PC-3 (cell line): ENCODE data around the gene SMARCD1.
A peak's percentile ranks its signal among the peaks of the same experiment; 100 is the strongest.

Source experiments
- CTCF ChIP-seq: fragments of 300-600 bp; sonication (generic); conservative IDR thresholded peaks from 2 replicates; pipeline ENCODE4 v1.5.1; 2017; ENCODE audit warnings: antibody characterized with exemption, low read depth, mild to moderate bottlenecking, low read length
- EZH2phosphoT487 ChIP-seq: fragments of 300-600 bp; sonication (generic); IDR thresholded peaks from 2 replicates; pipeline ENCODE4 v1.6.1; 2018; ENCODE audit warnings: mild to moderate bottlenecking, antibody characterized with exemption, low read length, borderline replicate concordance

DNA sequence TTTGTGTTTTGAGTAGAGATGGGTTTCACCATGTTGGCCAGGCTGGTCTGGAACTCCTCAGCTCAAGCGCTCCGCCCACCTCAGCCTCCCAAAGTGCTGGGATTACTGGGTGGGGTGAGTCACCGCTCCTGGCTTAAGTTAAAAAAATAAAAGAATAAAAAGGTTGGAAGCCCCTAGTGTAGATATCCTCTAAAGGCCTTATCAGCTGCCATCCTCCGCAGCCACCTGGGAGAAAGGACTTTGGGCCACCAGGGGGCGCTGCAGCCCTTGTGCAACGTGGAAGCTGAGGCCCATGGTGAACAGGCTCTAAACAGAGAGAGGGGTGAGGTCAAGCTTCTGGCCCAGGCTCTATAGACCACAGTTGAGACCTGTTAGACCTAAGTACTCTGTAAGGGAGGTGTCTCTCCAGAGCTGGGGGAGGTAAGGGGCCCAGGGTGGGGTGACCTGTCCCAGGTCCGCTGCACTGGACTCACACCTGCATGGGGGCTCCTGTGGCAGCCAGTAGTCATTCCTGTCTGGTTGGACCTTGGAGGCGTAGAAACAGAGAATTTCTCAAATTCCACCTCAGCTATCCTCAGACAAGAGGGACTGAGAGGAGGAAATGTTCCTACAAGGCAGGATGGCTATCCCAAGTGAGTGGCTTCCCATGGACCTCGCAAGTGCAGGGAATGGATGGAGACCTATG lies 45.8 kb upstream of the SMARCD1 start:
- peak; percentile 97 for TF ChIP-seq CTCF
- TF ChIP-seq EZH2phosphoT487 = no peak
